H1 (cell line): ENCODE measurements around the gene PNPLA3. TPM values are rescaled to one million over a fixed set of nuclear protein-coding genes. Genes with fewer than 3 reads are reported as not detected.

Experiments
- CHD2 ChIP-seq: IDR thresholded peaks from 2 replicates; pipeline ENCODE4 v1.6.1; 2012; ENCODE audit warnings: low read length, improper control_type of control experiment
- RNF2 ChIP-seq: fragments of 200-900, 300-1000 bp; sonication (generic); IDR thresholded peaks from 2 replicates; pipeline ENCODE4 v1.7.1; 2016; ENCODE audit warnings: borderline replicate concordance, low read depth, mild to moderate bottlenecking, antibody characterized with exemption, low read length; ENCODE audit not compliant: poor library complexity, severe bottlenecking; ENCODE audit errors: missing control alignments
- SP1 ChIP-seq: IDR thresholded peaks from 2 replicates; pipeline ENCODE4 v1.6.1; 2011; ENCODE audit warnings: low read depth, low read length
- TAF7 ChIP-seq: optimal IDR thresholded peaks from 2 replicates; pipeline ENCODE3; 2011; ENCODE audit warnings: low read depth, mild to moderate bottlenecking, inconsistent platforms, low read length, moderate library complexity, borderline replicate concordance
- polyA plus RNA-seq, 7 experiments: library from polyadenylated mRNA; depleted of rRNA in 3 of 7; stranded (reverse) in 5 of 7; unstranded in 2 of 7; fragments of >200 nt in 5 of 7; fragments of 200-250 nt in 2 of 7; gene quantifications; 1 replicate in 5 of 7; 2 replicates in 1 of 7; 4 replicates in 1 of 7; pipeline versions ENCODE4 v1.2.1 to v1.2.3, GENCODE V29; 2011 to 2013; ENCODE audit warnings: missing spikeins in 2 of 7, mixed read lengths in 2 of 7
- total RNA-seq: library from RNA; stranded (reverse); fragmentation: NEBNext Ultra II Directional; extraction: Animal tissue kit (Norgen Biotek cat#: 25700); gene quantifications from 2 replicates; pipeline ENCODE4 v1.2.1, GENCODE V29; 2021
- TF ChIP-seq, protein P1 (sequence below): fragments of 300-600 bp; sonication (generic); IDR thresholded peaks from 2 replicates; pipeline ENCODE4 v1.7.1; 2012; ENCODE audit warnings: low read length, moderate library complexity, mild to moderate bottlenecking, inconsistent platforms; ENCODE audit not compliant: insufficient replicate concordance

PNPLA3 gene
- total and polyA plus RNA-seq, 2 of the 8 experiments (the other 6 are each of a cell fraction or from before 2014, with no cell fraction given): 17.5 to 23.4 TPM

DNA sequence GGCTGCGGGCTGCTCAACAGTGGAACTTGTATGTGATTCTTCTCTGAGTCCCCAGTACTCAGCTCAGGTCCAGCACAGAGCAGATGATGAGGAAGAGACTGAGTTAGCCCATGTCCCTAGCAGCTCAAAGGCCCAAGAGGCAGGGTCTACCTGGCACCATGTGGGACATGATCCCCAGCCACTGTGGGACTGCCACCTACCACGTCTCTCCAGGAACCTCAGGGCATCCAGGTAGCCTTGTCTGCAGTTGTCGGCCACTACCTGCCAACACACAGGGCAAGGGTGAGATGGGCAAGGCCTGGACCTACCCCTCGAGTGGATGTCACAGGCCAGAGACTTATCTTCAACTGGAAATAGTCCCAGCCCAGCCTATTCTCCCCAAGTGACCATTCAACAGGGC is 36.2 kb upstream of the PNPLA3 start (continued):
- TF ChIP-seq, protein P1, sequence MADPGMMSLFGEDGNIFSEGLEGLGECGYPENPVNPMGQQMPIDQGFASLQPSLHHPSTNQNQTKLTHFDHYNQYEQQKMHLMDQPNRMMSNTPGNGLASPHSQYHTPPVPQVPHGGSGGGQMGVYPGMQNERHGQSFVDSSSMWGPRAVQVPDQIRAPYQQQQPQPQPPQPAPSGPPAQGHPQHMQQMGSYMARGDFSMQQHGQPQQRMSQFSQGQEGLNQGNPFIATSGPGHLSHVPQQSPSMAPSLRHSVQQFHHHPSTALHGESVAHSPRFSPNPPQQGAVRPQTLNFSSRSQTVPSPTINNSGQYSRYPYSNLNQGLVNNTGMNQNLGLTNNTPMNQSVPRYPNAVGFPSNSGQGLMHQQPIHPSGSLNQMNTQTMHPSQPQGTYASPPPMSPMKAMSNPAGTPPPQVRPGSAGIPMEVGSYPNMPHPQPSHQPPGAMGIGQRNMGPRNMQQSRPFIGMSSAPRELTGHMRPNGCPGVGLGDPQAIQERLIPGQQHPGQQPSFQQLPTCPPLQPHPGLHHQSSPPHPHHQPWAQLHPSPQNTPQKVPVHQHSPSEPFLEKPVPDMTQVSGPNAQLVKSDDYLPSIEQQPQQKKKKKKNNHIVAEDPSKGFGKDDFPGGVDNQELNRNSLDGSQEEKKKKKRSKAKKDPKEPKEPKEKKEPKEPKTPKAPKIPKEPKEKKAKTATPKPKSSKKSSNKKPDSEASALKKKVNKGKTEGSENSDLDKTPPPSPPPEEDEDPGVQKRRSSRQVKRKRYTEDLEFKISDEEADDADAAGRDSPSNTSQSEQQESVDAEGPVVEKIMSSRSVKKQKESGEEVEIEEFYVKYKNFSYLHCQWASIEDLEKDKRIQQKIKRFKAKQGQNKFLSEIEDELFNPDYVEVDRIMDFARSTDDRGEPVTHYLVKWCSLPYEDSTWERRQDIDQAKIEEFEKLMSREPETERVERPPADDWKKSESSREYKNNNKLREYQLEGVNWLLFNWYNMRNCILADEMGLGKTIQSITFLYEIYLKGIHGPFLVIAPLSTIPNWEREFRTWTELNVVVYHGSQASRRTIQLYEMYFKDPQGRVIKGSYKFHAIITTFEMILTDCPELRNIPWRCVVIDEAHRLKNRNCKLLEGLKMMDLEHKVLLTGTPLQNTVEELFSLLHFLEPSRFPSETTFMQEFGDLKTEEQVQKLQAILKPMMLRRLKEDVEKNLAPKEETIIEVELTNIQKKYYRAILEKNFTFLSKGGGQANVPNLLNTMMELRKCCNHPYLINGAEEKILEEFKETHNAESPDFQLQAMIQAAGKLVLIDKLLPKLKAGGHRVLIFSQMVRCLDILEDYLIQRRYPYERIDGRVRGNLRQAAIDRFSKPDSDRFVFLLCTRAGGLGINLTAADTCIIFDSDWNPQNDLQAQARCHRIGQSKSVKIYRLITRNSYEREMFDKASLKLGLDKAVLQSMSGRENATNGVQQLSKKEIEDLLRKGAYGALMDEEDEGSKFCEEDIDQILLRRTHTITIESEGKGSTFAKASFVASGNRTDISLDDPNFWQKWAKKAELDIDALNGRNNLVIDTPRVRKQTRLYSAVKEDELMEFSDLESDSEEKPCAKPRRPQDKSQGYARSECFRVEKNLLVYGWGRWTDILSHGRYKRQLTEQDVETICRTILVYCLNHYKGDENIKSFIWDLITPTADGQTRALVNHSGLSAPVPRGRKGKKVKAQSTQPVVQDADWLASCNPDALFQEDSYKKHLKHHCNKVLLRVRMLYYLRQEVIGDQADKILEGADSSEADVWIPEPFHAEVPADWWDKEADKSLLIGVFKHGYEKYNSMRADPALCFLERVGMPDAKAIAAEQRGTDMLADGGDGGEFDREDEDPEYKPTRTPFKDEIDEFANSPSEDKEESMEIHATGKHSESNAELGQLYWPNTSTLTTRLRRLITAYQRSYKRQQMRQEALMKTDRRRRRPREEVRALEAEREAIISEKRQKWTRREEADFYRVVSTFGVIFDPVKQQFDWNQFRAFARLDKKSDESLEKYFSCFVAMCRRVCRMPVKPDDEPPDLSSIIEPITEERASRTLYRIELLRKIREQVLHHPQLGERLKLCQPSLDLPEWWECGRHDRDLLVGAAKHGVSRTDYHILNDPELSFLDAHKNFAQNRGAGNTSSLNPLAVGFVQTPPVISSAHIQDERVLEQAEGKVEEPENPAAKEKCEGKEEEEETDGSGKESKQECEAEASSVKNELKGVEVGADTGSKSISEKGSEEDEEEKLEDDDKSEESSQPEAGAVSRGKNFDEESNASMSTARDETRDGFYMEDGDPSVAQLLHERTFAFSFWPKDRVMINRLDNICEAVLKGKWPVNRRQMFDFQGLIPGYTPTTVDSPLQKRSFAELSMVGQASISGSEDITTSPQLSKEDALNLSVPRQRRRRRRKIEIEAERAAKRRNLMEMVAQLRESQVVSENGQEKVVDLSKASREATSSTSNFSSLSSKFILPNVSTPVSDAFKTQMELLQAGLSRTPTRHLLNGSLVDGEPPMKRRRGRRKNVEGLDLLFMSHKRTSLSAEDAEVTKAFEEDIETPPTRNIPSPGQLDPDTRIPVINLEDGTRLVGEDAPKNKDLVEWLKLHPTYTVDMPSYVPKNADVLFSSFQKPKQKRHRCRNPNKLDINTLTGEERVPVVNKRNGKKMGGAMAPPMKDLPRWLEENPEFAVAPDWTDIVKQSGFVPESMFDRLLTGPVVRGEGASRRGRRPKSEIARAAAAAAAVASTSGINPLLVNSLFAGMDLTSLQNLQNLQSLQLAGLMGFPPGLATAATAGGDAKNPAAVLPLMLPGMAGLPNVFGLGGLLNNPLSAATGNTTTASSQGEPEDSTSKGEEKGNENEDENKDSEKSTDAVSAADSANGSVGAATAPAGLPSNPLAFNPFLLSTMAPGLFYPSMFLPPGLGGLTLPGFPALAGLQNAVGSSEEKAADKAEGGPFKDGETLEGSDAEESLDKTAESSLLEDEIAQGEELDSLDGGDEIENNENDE: no peak
- TF ChIP-seq RNF2 (no peak), SP1 (no peak), CHD2 (no peak), TAF7 (no peak)
- TF ChIP-seq, all 59 proteins: peak for 0
